ENCODE data around the gene MRPS7.

Gene MRPS7

GRCh38 chr17:75261336-75262111 lies at the start of gene MRPS7, which contains the start of gene GGA3:
Gene MRPS7, plus strand, starts transcription at chr17:75261879. Its CDS starts 22 bp downstream, at chr17:75261901.
Gene GGA3, minus strand, starts transcription at chr17:75261606. Its CDS starts 19 bp downstream, at chr17:75261587.
- ATAC-seq: peak; percentile 87 to 91

GRCh38 chr17:75218131-75218530 lies 43.5 kb upstream of the MRPS7 start:
- ATAC-seq: no peak

- no peak for ATAC-seq
These were observed 41.9 kb upstream of the MRPS7 start for GRCh38 chr17:75219815-75220214.

- ATAC-seq: no peak
These were observed 36.7 kb upstream of the MRPS7 start for GRCh38 chr17:75225016-75225415.

- ATAC-seq: no peak
These were observed 34.0 kb upstream of the MRPS7 start for GRCh38 chr17:75227729-75228128.

- no peak for ATAC-seq
These were observed 33.4 kb upstream of the MRPS7 start for GRCh38 chr17:75228305-75228704.

GRCh38 chr17:75228847-75229246 lies 32.8 kb upstream of the MRPS7 start:
- no peak for ATAC-seq

GRCh38 chr17:75231071-75231470 lies 30.6 kb upstream of the MRPS7 start:
- no peak for ATAC-seq

- ATAC-seq: no peak
These were observed 29.8 kb upstream of the MRPS7 start for GRCh38 chr17:75231741-75232464.

- ATAC-seq: no peak
These were observed 28.9 kb upstream of the MRPS7 start for GRCh38 chr17:75232786-75233185.

- ATAC-seq: no peak
These were observed 24.3 kb upstream of the MRPS7 start for GRCh38 chr17:75237100-75238014.

- ATAC-seq: no peak
These were observed 23.6 kb upstream of the MRPS7 start for GRCh38 chr17:75238020-75238580.

GRCh38 chr17:75238684-75239191 lies 22.9 kb upstream of the MRPS7 start:
- ATAC-seq: peak; percentile 71 to 84

GRCh38 chr17:75239214-75239613 lies 22.5 kb upstream of the MRPS7 start:
- ATAC-seq: no peak

- ATAC-seq: no peak
These were observed 21.8 kb upstream of the MRPS7 start for GRCh38 chr17:75239778-75240393.

GRCh38 chr17:75240394-75241142 lies 21.1 kb upstream of the MRPS7 start:
- peak in 1 of 2 donors; percentile 44 for ATAC-seq

GRCh38 chr17:75241143-75241430 lies 20.6 kb upstream of the MRPS7 start:
- ATAC-seq: no peak

GRCh38 chr17:75241502-75241901 lies 20.2 kb upstream of the MRPS7 start:
- no peak for ATAC-seq

GRCh38 chr17:75241996-75242460 lies 19.7 kb upstream of the MRPS7 start:
- ATAC-seq: no peak

GRCh38 chr17:75242461-75243042 lies 19.1 kb upstream of the MRPS7 start:
- peak; percentile 8 to 30 for ATAC-seq
